NCI-H226 (cell line): ENCODE data around the gene OSTM1.

Experiments
- DNase-seq: peaks from one replicate; pipeline ENCODE4 v3.0.0-alpha.2; 2015

OSTM1 gene, protein sequence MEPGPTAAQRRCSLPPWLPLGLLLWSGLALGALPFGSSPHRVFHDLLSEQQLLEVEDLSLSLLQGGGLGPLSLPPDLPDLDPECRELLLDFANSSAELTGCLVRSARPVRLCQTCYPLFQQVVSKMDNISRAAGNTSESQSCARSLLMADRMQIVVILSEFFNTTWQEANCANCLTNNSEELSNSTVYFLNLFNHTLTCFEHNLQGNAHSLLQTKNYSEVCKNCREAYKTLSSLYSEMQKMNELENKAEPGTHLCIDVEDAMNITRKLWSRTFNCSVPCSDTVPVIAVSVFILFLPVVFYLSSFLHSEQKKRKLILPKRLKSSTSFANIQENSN

DNA sequence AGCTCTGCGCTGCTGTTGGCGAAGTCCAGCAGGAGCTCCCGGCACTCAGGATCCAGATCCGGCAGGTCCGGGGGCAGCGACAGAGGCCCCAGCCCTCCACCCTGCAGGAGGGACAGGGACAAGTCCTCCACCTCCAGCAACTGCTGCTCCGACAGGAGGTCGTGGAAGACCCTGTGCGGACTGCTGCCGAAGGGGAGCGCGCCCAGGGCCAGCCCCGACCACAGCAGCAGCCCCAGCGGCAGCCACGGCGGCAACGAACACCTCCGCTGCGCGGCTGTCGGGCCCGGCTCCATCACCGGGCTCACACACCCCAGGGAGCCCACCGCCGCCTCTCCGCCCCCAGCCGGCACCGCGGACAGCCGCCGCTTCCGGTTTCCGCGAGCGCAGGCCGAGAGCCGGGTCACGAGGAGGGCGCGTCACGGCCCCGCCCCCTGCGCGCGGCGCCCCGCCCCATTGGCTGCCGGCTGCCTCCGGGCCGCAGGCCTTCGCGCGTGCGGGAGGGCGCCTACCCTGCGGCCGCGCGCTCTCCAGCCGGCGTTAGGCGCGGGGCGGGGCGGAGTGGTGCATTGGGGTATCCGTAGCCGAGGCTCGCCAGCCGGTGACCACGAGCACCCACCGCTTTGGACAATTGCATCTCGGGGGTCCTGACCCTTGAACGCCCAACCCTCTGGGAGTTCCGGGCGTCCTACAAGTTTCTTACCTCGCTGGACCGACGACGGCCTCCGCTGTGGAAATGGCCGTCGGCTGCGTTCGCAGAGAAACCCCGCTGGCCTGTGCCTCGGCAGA is at the start of gene OSTM1:
TSS of gene OSTM1 (minus strand) at position 383 of the 786 bp plus-strand sequence. CDS start at position 293, 90 bp downstream.
- DNase-seq = peak; percentile 81

- DNase-seq = no peak
These were observed 49.4 kb upstream of the OSTM1 start for GRCh38 chr6:108123946-108124345.

GRCh38 chr6:108123481-108123929 is 49.0 kb upstream of the OSTM1 start:
- DNase-seq = no peak

- no peak for DNase-seq
These were observed 47.1 kb upstream of the OSTM1 start for GRCh38 chr6:108121612-108122011.

- DNase-seq = no peak
These were observed 45.8 kb upstream of the OSTM1 start for GRCh38 chr6:108120311-108120710.

DNA sequence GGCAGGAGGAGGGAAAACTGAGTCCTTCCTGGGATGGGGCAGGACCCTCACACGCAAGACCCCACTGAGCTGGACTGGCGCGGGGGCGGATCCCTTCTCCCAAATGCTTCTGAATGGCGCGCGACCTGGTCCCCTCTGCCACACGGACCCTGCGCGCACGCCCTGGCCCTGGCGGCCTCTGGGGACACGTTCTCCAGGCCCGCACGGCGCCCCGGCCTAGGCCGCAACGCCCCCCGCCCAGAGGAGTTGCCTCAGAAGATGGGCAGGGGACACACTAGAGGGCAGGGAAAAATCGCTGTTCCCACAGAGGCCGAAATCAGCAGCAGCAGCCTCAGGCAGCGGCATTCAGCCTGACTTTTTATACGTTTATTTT is 45.2 kb upstream of the OSTM1 start:
- no peak for DNase-seq

- DNase-seq = no peak
These were observed 44.5 kb upstream of the OSTM1 start for GRCh38 chr6:108118810-108119768.

DNA sequence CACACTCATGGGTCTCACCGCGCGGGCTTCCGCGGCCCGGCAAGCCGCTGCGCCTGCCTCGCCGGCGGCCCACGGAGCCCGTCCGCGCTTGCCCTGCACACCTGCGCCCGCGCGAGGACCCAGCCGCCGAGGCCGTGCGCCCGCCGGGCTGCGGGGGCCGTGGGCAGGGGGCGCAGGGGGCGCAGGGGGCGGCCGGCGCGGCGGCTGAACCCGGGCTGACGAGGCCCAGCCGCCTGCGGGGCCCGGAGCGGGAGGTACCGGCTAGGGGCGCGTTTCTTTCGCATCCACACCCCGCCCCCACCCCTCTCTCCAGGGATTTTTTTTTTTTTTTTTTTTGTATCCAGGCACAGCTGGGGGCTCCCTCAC is 43.8 kb upstream of the OSTM1 start:
- DNase-seq = no peak

DNA sequence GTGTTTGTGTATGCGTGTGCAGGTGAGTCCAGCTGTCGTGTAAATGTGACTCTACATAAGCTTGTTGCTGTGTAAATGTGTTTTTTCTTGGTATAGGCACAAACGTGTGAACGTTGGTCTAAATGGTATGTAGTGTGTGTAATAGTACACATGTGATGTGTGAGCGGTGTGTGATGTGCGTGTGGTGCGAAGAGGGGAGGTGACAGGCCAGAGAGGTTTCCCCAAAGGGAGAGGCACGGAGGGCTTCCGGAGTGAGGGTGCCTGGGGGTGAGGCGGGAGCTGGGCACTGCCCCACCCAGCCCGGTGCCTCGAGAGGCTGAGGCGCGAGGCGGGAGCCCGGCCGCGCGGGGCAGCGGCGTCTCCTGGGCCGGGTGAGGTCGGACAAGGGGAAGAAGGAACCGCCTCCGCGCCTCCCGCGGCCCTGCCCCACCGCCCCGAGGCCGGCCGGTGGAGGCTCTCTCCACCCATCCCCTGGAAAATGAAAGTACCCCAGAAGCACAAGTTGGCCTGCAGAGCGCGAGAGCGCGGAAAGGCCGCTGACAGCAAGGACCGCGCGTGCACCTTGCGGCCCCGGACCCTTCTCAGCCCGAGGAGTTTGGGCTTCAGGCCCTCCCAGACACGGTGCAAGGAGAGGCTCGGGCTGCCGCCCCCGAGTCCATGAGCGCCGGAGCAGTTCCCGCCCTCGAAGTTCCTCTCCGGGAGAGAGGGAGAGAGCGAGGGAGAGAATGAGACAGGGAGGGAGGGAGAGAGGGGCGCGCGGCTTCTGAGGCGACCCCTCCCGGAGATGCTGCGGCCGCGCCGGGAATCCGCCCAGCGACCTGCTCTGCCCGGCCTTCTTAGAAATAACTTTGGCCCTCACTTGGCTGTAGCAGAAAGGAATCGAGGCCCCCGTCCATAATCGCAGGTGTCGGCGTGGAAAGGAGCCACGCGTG is 43.2 kb upstream of the OSTM1 start:
- peak; percentile 44 for DNase-seq

GRCh38 chr6:108116546-108117426 is 42.2 kb upstream of the OSTM1 start:
- no peak for DNase-seq

GRCh38 chr6:108115598-108116058 is 41.1 kb upstream of the OSTM1 start:
- DNase-seq = peak; percentile 50

DNA sequence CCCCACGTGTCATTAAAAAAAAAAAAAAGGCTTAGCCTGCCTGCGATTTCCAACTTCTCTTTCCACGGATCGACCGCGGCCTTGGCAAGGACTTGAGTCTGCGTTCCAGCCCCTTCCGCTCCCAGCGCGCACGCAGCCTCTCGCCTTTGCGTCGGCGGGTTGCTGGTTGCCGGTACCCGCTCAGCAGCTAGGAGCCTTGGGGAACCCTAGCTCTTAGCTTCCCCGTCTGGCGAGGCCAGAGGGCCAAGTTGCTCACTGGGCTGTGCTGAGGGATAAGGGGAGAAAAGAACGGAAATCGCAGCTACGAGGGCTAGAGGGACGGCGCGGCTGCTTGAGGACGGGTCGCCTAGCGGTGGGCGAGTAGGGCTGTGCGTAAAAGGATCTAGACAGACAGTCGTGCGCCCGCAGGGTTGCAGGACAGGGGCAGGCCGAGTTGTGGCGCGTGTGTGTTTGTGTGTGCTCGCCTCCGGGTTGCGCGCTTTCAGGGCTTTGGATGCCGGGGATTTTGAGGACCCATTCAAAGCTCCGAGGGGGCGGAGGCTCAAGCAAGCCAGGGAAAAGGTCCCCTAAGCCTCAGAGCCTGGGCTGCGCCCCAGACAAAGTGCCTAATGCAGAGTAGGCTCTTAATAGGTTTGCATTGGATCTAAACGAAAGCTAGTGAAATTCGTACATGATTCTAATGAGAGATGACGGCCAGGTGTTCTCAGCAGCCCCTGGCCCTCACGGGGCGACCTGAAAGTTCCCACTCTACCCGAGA is 40.5 kb upstream of the OSTM1 start:
- no peak for DNase-seq

GRCh38 chr6:108113557-108114519 is 39.3 kb upstream of the OSTM1 start:
- peak; percentile 25 for DNase-seq

GRCh38 chr6:108108374-108108773 is 33.8 kb upstream of the OSTM1 start:
- DNase-seq = no peak

DNA sequence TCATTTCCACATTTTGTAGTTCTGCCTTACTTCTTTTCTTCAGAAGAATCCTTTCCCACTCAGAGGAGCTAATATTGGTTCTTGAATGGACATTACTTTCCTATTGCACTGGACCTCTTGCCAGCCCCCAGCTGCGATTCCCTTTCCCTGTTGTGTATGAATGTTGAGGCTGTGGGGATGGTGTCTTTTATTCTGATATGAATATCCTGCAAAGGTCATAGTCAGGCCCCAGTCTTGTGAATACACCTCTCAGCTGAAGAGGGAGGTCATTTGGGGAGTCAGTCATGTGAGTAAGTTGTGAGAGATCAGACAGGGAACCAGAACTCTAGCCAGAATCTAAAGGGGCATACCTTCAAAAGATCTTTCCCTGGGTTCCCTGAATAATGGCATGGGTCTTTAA is 32.6 kb upstream of the OSTM1 start:
- no peak for DNase-seq

GRCh38 chr6:108106694-108107093 is 32.2 kb upstream of the OSTM1 start:
- DNase-seq = no peak

DNA sequence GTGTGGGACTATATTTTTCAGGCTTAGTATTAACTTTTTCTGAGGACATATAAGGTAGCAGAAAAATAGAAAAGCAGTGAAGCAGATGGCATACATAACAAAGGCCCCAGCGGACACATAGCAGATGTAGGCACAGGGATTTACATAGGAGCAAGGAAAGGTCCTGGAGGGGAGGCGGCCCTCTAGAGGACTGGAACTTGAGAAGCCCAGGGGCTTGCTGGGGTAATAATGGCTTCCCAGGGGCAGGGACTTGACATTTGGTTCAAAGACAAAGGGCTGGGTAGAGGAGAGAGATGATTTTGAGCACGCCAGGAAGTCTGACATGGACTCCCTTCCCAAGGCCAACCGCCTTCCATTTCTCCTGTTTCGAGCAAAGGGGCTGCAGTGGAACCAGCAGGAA is 31.7 kb upstream of the OSTM1 start:
- no peak for DNase-seq

DNA sequence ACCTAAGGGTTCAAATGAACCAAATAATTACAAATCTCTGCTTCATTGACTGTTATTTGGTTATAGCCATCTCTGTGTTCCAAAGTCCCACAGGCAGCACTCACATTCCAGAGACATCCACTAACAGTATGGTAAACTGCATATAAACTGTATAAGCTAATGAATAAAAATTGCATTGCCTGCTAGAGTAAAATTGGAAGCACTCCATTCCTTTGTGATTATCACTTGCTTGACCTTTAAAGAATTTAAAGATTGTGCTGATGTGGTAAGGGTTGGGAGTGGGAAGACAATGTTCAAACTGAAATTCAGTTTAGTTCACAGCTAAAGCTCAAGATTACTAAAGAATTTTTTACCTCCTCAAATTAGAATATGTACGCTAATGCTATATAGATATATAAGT is 31.0 kb upstream of the OSTM1 start:
- DNase-seq = peak; percentile 51

GRCh38 chr6:108102965-108103364 is 28.4 kb upstream of the OSTM1 start:
- no peak for DNase-seq
